ENCODE results near the gene FOXC2.
A peak's percentile ranks its signal among the peaks of the same experiment; 100 is the strongest.

Gene FOXC2

DNA sequence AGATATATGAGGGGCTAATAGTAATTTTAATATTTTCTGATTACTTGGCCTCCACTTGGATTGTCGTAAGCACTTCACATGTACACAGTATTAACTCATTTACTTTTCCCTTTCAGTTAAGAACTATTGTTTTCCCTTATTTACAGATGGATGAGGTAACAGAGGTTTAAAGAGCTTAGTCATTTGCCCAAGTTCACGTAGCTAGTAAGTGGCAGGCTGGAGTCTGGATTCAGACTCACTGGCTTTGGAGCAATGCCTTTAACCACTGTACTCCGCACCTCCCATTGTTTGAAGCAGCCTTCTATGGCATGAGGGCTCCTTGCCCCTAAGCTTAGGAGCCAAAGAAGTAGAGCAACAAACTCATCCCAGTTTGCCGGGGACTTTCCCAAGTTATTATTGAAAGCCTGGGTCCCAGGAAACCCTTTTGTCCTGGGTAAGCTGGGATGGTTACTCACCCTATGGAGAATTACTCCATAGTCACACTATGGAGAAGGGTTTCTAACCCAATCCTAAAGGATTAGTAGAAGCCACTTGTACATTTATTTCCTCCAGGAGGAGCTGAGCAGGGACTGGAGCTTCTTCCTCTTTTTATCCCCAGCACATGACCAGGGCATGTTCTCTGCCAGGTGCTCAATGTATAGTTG is 24.0 kb downstream of the FOXC2 start:
- no peak for DNase-seq

GRCh38 chr16:86591270-86591669 is 24.6 kb downstream of the FOXC2 start:
- no peak for DNase-seq

DNA sequence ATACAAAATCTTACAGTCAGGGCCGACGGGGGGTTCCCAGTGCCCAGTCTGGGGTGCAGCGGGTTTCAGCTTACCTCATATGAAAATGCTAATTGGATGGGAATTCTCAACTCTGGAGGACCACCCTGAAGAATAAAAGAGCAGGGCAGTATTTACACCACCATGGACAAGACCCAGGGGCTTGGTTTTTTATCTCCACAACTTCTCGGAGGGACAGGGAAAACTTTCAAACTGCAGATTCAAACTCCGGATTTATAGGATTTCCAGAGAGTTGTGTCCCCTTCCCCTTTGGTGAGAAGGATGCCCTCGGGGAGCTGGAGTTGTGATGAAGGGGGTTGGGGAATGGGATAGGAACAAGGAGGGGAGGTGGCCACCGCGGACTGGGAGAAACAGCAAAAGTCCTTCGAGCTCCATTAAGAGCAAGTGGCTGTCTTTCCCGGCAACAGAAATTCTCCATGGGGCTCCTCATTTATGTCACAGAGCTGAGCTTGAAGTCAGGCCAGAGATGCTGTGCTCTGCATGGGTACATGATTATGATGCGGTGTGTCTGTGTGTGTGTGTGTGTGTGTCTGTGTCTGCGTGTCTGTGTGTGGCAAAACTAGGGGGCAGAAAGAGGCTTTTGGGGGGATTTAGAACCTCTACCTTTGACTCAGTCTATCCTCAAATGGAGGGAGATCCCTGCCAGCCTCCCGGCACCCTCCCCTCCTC is 27.4 kb downstream of the FOXC2 start:
- no peak for DNase-seq

DNA sequence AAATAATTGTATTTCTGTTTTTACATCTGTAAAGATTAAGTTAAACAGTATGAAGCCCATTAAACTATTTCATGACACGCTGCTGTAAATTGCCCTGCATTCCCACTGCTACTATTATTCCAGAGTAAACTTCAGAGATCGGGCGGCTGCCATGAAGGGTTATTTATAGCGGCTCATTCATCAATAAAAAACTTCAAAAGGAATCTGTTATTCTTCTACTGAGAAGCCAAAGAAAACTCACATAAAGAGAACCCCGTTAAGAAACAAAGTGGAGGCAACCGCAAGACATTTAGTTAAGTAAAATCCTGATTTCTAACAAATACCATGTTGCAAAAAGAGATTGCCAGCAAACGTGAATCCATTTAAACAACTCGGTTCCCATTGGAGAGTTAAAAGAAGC is 28.1 kb downstream of the FOXC2 start:
- no peak for DNase-seq

- DNase-seq: no peak
Observed at GRCh38 chr16:86595983-86596605, 29.5 kb downstream of the FOXC2 start.

GRCh38 chr16:86597126-86597879 is 30.7 kb downstream of the FOXC2 start:
- DNase-seq: no peak

GRCh38 chr16:86597880-86598606 is 31.4 kb downstream of the FOXC2 start:
- no peak for DNase-seq

DNA sequence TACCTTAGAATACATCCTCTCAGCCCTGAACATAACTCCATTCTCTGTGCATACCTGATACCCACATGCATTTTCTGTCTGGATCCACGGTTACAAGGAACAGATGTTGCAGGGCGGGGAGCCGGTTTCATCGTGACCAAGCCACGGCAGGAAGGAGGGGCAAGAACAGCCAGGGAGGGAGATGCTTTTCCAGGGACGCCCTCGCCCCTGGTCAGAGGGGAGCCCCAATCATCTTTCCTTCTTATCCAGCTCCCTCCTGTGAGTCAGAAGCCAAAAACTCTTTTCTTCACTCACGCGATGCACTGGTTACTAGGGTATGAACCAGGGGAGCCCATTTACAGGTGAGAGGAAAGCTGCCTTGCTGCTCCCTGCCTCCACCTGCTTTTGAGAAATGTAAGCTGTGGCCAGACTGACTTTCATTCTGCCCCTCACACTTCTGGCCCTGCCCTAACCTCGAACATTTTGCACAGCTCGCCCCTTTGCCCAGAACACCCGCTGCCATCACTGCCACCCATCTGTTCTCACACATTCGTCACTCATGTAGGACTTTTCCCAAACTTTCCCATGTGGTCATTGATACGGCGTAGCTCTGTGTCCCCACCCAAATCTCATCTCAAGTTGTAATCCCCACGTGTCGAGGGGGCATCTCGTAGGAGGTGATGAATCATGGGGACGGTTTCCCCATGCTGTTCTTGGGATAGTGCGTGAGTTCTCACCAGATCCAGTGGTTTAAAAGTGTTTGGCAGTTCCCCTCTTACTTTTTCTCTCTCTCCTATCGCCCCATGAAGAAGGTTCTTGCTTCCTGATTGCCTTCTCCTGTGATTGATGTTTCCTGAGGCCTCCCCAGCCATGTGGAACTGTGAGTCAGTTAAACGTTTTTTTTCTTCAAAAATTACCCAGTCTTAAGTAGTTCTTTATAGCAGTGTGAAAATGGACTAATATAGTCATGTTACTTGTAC is 32.3 kb downstream of the FOXC2 start:
- DNase-seq: no peak

DNA sequence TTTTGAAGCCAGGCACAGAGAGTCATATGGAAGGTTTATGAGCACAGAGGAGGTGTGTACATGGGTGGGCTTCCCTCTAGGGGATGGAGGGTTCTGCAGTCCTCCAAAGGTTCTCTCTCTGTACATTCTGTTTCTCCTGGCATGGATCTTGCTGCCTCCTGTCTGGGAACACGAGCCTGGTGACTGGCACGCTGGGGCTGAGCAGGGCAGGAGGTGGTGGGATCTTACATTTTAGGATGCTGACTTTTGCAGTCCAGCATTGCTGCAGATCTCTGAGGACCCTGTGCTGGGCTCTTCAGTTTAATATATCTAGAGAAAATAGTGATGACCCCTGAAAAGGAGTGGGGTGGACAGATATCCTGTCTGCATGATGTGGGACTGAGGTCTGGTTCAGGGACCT is 34.7 kb downstream of the FOXC2 start:
- no peak for DNase-seq

GRCh38 chr16:86602521-86602920 is 35.9 kb downstream of the FOXC2 start:
- DNase-seq: no peak

DNA sequence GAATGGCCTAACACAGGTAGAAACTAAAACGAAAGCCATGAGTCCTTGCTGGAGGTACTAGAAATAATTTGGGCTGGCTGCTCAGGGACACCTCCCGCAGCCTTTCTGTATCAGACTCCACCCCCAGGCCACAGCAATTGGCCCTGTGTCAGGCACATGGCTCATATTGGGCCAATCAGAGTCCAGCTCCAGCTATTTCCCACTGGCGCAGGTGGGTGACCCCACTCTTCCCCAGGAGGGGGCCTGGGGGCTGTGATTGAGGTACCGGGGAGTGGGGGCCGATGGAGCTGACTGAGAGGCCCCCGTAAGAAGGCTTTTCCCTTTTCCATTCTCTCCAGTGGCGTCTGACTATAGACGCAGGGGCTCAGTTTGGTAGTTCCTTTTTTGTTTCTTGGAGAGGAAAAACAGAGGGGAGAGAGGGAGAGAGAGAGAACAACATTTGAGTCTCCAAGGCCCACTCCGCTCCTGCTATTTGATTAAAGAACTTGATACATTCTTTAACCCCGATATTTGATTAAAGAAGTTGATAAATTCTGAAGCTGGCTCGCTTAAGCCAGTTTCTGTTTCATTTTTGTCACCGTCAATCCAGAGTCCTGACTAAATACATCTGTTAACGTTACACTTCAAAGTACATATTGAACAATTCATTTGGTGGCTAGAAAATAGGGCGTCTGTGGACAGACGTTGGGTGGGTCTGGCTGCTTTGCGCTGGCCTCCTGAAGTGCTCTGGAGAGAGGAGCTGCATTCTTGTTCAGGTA is 38.0 kb downstream of the FOXC2 start:
- DNase-seq: peak in 4 of 5 experiments; percentile 3 to 66 (median 34)

- DNase-seq: no peak
Observed at GRCh38 chr16:86605950-86606349, 39.3 kb downstream of the FOXC2 start.

DNA sequence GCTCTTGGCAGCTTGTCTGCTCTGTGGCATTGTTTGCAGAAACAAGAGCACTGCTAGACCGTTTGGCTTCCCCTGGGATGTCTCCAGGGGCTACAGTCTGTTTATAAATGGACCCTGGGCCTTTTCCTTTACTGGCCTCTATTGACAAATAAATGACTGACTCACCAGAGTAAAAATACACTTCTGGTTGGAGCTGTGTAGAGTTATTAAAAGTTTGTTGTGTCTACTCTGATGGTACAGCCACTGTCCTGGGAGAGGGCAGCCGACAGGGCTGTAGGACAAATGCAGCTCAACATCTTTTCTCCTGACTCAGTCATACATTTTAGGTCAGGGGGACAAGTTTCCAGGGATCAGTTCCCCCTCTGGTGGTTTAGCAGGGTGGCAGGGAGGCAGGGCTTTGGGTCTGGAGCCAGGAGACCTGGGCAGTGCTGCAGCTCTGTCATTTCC is 41.7 kb downstream of the FOXC2 start:
- DNase-seq: no peak

DNA sequence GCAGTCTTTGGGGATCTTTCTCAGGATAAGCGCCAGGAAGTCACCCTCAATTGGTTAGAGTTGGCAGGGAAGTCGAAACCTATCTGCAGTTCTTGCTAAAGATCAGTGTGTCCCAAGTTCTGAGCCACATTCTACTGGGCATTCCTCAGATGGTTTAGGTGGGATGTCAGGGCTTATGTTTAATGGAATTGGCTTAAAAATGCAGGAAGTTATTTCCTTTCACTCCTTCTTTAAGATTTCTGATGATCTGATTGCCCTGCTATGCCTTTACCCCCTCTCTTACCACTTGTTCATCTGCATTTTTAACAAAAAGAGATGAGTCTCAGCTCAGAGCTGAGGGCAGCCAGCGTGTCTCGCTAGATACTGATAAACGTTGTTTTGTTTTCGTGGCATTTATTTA is 42.5 kb downstream of the FOXC2 start:
- DNase-seq: no peak

GRCh38 chr16:86609661-86610060 is 43.0 kb downstream of the FOXC2 start:
- DNase-seq: no peak

GRCh38 chr16:86610779-86611524 is 44.3 kb downstream of the FOXC2 start:
- DNase-seq: no peak

DNA sequence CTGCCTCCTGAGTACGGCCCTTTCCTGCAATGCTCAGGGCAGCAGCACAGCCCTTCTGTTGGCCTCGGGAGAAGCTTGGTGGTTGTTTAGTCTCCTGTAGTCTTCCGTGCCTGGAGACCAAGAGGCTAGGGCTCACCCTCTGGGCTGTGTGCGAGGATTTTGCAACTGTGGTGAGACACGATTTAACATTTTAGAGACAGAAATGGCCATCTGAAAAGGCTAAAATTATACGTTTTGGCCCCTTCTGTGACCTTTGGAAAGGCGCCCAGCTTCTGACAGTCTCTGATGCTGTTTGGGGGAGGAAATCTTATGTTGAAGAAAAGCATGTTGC is 44.9 kb downstream of the FOXC2 start:
- DNase-seq: no peak

DNA sequence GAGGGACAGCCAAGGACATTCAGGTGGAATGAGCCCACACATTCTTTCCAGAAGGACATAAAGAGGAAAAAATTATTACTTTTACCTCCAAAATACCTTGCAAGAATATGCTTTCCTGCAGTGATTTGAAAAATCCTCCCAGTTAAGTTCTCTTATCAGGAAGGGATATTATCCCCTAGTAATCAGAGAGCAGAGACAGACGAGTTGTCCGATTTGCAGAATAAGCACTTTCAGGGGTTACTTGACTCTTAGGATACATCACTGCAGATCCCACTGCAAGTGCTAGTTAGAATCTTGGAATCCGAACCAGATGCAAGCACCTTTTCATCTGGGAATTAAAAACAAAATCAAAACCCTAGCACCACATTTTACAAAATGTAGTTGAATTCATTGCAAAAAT is 45.3 kb downstream of the FOXC2 start:
- no peak for DNase-seq

- DNase-seq: no peak
Observed at GRCh38 chr16:86614699-86615098, 48.1 kb downstream of the FOXC2 start.

DNA sequence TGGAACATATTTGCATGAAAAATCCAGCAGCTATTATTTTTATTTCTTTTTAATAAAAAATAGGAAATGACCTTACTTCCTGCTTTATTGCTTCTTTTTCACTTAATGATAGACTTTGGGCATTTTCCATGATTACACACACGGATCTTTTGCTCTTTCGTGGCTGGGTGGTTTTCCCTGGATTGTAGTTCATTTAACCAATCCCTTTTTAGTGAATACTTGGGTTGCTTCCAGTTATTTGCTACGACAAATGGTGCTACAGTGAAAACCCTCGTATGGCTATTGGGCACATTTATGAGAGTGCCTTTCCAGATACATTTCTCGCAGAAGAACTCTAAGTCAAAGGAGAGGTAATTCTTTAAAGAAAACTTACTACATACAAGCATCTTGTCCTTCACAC is 50.3 kb downstream of the FOXC2 start:
- DNase-seq: no peak

All from T-helper 2 cell (primary cell).